GM12891 (cell line): ENCODE data around the gene UGT2B7.

Experiments used
- POLR2A ChIP-seq: IDR thresholded peaks from 2 replicates; pipeline ENCODE4 v1.6.1; 2011; ENCODE audit warnings: low read depth, low read length, control low read depth
- POLR2AphosphoS5 ChIP-seq: IDR thresholded peaks from 2 replicates; pipeline ENCODE4 v1.6.1; 2011; ENCODE audit warnings: low read depth, low read length, control low read depth
- SPI1 ChIP-seq: IDR thresholded peaks from 2 replicates; pipeline ENCODE4 v1.6.1; 2011; ENCODE audit warnings: low read depth, low read length, control low read depth
- TAF1 ChIP-seq: IDR thresholded peaks from 2 replicates; pipeline ENCODE4 v1.6.1; 2011; ENCODE audit warnings: low read depth, low read length, control low read depth

- TF ChIP-seq POLR2AphosphoS5 = no peak
- no peak for TF ChIP-seq TAF1
- no peak for TF ChIP-seq POLR2A
- TF ChIP-seq SPI1 = no peak
Measured at GRCh38 chr4:69104719-69105275, 8.5 kb downstream of the UGT2B7 start.
